HepG2 (cell line): Measurements from ENCODE around the gene BMPR1B. TPM values are rescaled to one million over a fixed set of nuclear protein-coding genes. Genes with fewer than 3 reads are reported as not detected.

Experiments
- ATAC-seq: fragments of 200-7000 bp; cut with Tn5 transposase; 3 replicates; pipeline ENCODE4 v1.9.1; 2020; ENCODE audit warnings: mild to moderate bottlenecking, moderate library complexity
- BruUV-seq: library from RNA; stranded (reverse); fragments of 400-500 nt; replicated peaks from 2 replicates; lab custom pipeline; 2021; lab: Mats Ljungman, UMichigan
- CTCF ChIA-PET: fragments of 300-600 bp; formaldehyde crosslinking; extraction: SDS; loops from one replicate; lab custom pipeline; 2021; ENCODE audit warnings: low total read pairs, inconsistent platforms, low intra/inter-chr PET ratio; lab: Yijun Ruan, JAX
- POLR2A ChIA-PET: fragments of 350-600 bp; sonication (Branson Sonifier 250); formaldehyde crosslinking; loops from one replicate; lab custom pipeline; 2020; ENCODE audit warnings: antibody characterized with exemption, inconsistent platforms; lab: Yijun Ruan, JAX
- DNase-seq: peaks from one replicate; pipeline ENCODE4 v3.0.0-alpha.2; 2015; ENCODE audit warnings: low spot score
- FAIRE-seq: peaks from 3 replicates; lab custom pipeline; 2011; peaks lifted over from hg19 to GRCh38; lab: Jason Lieb, UNC
- H2AFZ ChIP-seq: one replicate; pipeline ENCODE4 v1.6.1; 2011; ENCODE audit warnings: low read length, inconsistent platforms
- H3K27ac ChIP-seq: fragments of 300-600 bp; 3 replicates; pipeline ENCODE4 v1.8.0; 2011; ENCODE audit warnings: mixed run types, mild to moderate bottlenecking, mixed read lengths, low read length, inconsistent platforms; ENCODE audit not compliant: insufficient read depth; ENCODE audit errors: extremely low read length
- H3K27me3 ChIP-seq, 2 experiments: fragments of 200-600 bp in 1 of 2; 2 replicates in 1 of 2; 3 replicates in 1 of 2; pipeline versions ENCODE4 v1.6.0 to v1.8.0; 2011; ENCODE audit warnings: low read length in 2 of 2, mild to moderate bottlenecking in 2 of 2, moderate library complexity in 2 of 2, inconsistent platforms in 1 of 2; ENCODE audit not compliant: insufficient read depth in 2 of 2, control insufficient read depth in 1 of 2
- H3K36me3 ChIP-seq, 2 experiments: fragments of 200-600 bp in 1 of 2; replicated peaks in 1 of 2; 2 replicates in 1 of 2; 3 replicates in 1 of 2; pipeline versions ENCODE4 v1.5.1 to v1.8.0; 2011; ENCODE audit warnings: low read length in 2 of 2, inconsistent platforms in 1 of 2; ENCODE audit not compliant: insufficient read depth in 2 of 2, control insufficient read depth in 1 of 2
- H3K4me1 ChIP-seq: 2 replicates; pipeline ENCODE4 v1.5.1; 2012; ENCODE audit warnings: low read length, inconsistent platforms; ENCODE audit not compliant: insufficient read depth
- H3K4me2 ChIP-seq: 2 replicates; pipeline ENCODE4 v1.6.0; 2011; ENCODE audit warnings: low read depth, low read length, inconsistent platforms
- H3K4me3 ChIP-seq, 3 experiments: fragments of 200-600 bp in 1 of 3; sonication (generic), shearing (Covaris generic) in 1 of 3; replicated peaks in 1 of 3; 2 replicates each; pipeline ENCODE4 v1.5.1; 2011 to 2016; ENCODE audit warnings: low read length in 3 of 3, inconsistent platforms in 2 of 3, low read depth in 2 of 3, mild to moderate bottlenecking in 2 of 3, control low read depth in 1 of 3, mixed read lengths in 1 of 3; ENCODE audit not compliant: insufficient read depth in 1 of 3
- H3K79me2 ChIP-seq: one replicate; pipeline ENCODE4 v1.6.1; 2011; ENCODE audit warnings: low read length, inconsistent platforms; ENCODE audit not compliant: insufficient read depth
- H3K9ac ChIP-seq: 2 replicates; pipeline ENCODE4 v1.6.0; 2011; ENCODE audit warnings: mild to moderate bottlenecking, low read depth, low read length, inconsistent platforms; ENCODE audit not compliant: insufficient read depth
- H3K9me3 ChIP-seq: 2 replicates; pipeline ENCODE4 v1.5.1; 2012; ENCODE audit warnings: mild to moderate bottlenecking, low read length
- H4K20me1 ChIP-seq: 2 replicates; pipeline ENCODE4 v1.6.0; 2011; ENCODE audit warnings: inconsistent platforms, mild to moderate bottlenecking, low read length, moderate library complexity; ENCODE audit not compliant: insufficient read depth
- EZH2 ChIP-seq: conservative IDR thresholded peaks from 2 replicates; pipeline ENCODE4 v1.6.1; 2012; ENCODE audit warnings: mild to moderate bottlenecking, low read depth, low read length, moderate library complexity
- FOXO4 ChIP-seq: sonication (generic); formaldehyde crosslinking; conservative IDR thresholded peaks from 2 replicates; pipeline ENCODE4 v1.8.1; 2023; ENCODE audit warnings: missing genetic modification reagents
- FOXP4 ChIP-seq: sonication (generic); formaldehyde crosslinking; IDR thresholded peaks from 2 replicates; pipeline ENCODE4 v1.4.0; 2020; ENCODE audit warnings: missing genetic modification reagents
- MIER3 ChIP-seq: IDR thresholded peaks from 2 replicates; pipeline ENCODE4 v1.6.1; 2016; ENCODE audit warnings: missing compliant biosample characterization, borderline replicate concordance
- SMAD9 ChIP-seq: sonication (generic); formaldehyde crosslinking; IDR thresholded peaks from 2 replicates; pipeline ENCODE4 v1.5.1; 2020; ENCODE audit warnings: mild to moderate bottlenecking, missing genetic modification reagents
- TP53 ChIP-seq: sonication (generic); formaldehyde crosslinking; conservative IDR thresholded peaks from 2 replicates; pipeline ENCODE4 v1.4.0; 2020; ENCODE audit warnings: missing genetic modification reagents
- ZFP36 ChIP-seq: fragments of 150-350 bp; IDR thresholded peaks from 2 replicates; pipeline ENCODE4 v1.6.1; 2018; ENCODE audit warnings: borderline replicate concordance, low read length, low read depth; ENCODE audit not compliant: partially characterized antibody
- ZKSCAN5 ChIP-seq: sonication (generic); formaldehyde crosslinking; IDR thresholded peaks from 2 replicates; pipeline ENCODE4 v1.5.1; 2020; ENCODE audit warnings: mild to moderate bottlenecking, missing genetic modification reagents
- ZNF124 ChIP-seq: sonication (generic); formaldehyde crosslinking; IDR thresholded peaks from 2 replicates; pipeline ENCODE4 v1.4.0; 2020; ENCODE audit warnings: missing genetic modification reagents
- ZNF160 ChIP-seq: sonication (generic); formaldehyde crosslinking; IDR thresholded peaks from 2 replicates; pipeline ENCODE4 v1.8.0; 2022; ENCODE audit warnings: mild to moderate bottlenecking, inconsistent platforms, missing genetic modification reagents
- ZNF24 ChIP-seq: fragments of 450-650 bp; IDR thresholded peaks from 2 replicates; pipeline ENCODE4 v1.6.1; 2017; ENCODE audit warnings: antibody characterized with exemption, mild to moderate bottlenecking
- ZNF484 ChIP-seq: sonication (generic); formaldehyde crosslinking; IDR thresholded peaks from 2 replicates; pipeline ENCODE4 v1.5.1; 2020; ENCODE audit warnings: mild to moderate bottlenecking, low read depth, missing genetic modification reagents, borderline replicate concordance
- ZNF75D ChIP-seq: sonication (generic); formaldehyde crosslinking; IDR thresholded peaks from 2 replicates; pipeline ENCODE4 v1.8.1; 2023; ENCODE audit warnings: missing genetic modification reagents, mild to moderate bottlenecking, borderline replicate concordance
- WGBS: methylation state at CpG from one replicate; pipeline ENCODE4 v1.1.6; 2017; ENCODE audit warnings: low lambda C conversion rate; 5-methylcytosine and 5-hydroxymethylcytosine counted together
- in situ Hi-C: cut with HindIII; loops from 2 replicates; pipeline ENCODE4 v1.10.0; 2017; ENCODE audit warnings: low pct_unique_long_range_greater_than_20kb; ENCODE audit not compliant: extremely low pct_ligation_motif_present
- intact Hi-C: fragments of 100-400 bp; cut with micrococcal nuclease; formaldehyde crosslinking; loops from one replicate; pipeline ENCODE4 v1.10.0; 2022; ENCODE audit not compliant: unreplicated experiment
- polyA plus RNA-seq, 8 experiments: library from polyadenylated mRNA; depleted of rRNA in 3 of 8; stranded (reverse) in 7 of 8; unstranded in 1 of 8; fragments of >200 nt; fragmentation: Illumina TruSeq in 4 of 8; extraction: Trizol in 4 of 8; gene quantifications; 2 replicates each; pipeline versions ENCODE4 v1.2.1 to v1.2.3, GENCODE V29; 2011 to 2016; ENCODE audit warnings: low read depth in 4 of 8, missing spikeins in 1 of 8, mixed read lengths in 1 of 8; ENCODE audit not compliant: insufficient read depth in 1 of 8
- total RNA-seq, 5 experiments: library from RNA; depleted of rRNA; stranded (reverse); fragments of >200 nt; fragmentation: Illumina TruSeq; extraction: Trizol; gene quantifications; 2 replicates each; pipeline ENCODE4 v1.2.3, GENCODE V29; 2016; ENCODE audit warnings: low read depth in 1 of 5
- TF ChIP-seq, protein P1 (sequence below): sonication (generic); formaldehyde crosslinking; conservative IDR thresholded peaks from 2 replicates; pipeline ENCODE4 v1.4.0; 2020; ENCODE audit warnings: missing genetic modification reagents
- TF ChIP-seq, protein P2 (sequence below): sonication (generic); formaldehyde crosslinking; IDR thresholded peaks from 2 replicates; pipeline ENCODE4 v1.5.0; 2020; ENCODE audit warnings: missing genetic modification reagents, mild to moderate bottlenecking, borderline replicate concordance
- TF ChIP-seq, protein P3 (sequence below): sonication (generic); formaldehyde crosslinking; IDR thresholded peaks from 2 replicates; pipeline ENCODE4 v1.5.1; 2020; ENCODE audit warnings: mild to moderate bottlenecking, missing genetic modification reagents, borderline replicate concordance

BMPR1B gene
- total and polyA plus RNA-seq, 2 of the 13 experiments (the other 11 are each of a cell fraction or from before 2014, with no cell fraction given): 0.07 TPM; not detected in 1

- no peaks in the 10 kb centered on the region for H3K9me3 ChIP-seq
- BruUV-seq: no TSS peak
- in situ Hi-C loops (no loop called here), intact Hi-C loops (no loop called here)
- POLR2A ChIA-PET: no interaction called here
- ATAC-seq (no peak), DNase-seq (no peak), FAIRE-seq (no peak)
- no peaks in the 10 kb centered on the region for H3K4me1 ChIP-seq
- H3K79me2 ChIP-seq: no peaks in the 10 kb centered on the region
- WGBS: 49% methylated on average over 3 of the region's 3 CpGs
- no peak overlapping the region for H3K4me2 ChIP-seq
- H2AFZ ChIP-seq: no peak overlapping the region
- CTCF ChIA-PET: no interaction called here
- H3K27me3 ChIP-seq: peaks cover 1 to 7% of the 10 kb centered on the region in 2 experiments; a peak in 2 of 5 replicates
- no peak overlapping the region for H3K27ac ChIP-seq
- H4K20me1 ChIP-seq: no peaks in the 10 kb centered on the region
- no peak overlapping the region for H3K4me3 ChIP-seq
- no peak overlapping the region for H3K9ac ChIP-seq
- H3K36me3 ChIP-seq: no peaks in the 10 kb centered on the region
- TF ChIP-seq ZNF160 (no peak), ZNF24 (no peak), MIER3 (CRISPR knock-in tag) (no peak), ZNF75D (CRISPR knock-in tag) (no peak), FOXO4 (CRISPR knock-in tag) (no peak), ZKSCAN5 (CRISPR knock-in tag) (no peak), ZFP36 (no peak), SMAD9 (no peak), ZNF124 (no peak), ZNF484 (no peak), EZH2 (no peak), FOXP4 (CRISPR knock-in tag) (no peak), TP53 (no peak)
- TF ChIP-seq, protein P1, sequence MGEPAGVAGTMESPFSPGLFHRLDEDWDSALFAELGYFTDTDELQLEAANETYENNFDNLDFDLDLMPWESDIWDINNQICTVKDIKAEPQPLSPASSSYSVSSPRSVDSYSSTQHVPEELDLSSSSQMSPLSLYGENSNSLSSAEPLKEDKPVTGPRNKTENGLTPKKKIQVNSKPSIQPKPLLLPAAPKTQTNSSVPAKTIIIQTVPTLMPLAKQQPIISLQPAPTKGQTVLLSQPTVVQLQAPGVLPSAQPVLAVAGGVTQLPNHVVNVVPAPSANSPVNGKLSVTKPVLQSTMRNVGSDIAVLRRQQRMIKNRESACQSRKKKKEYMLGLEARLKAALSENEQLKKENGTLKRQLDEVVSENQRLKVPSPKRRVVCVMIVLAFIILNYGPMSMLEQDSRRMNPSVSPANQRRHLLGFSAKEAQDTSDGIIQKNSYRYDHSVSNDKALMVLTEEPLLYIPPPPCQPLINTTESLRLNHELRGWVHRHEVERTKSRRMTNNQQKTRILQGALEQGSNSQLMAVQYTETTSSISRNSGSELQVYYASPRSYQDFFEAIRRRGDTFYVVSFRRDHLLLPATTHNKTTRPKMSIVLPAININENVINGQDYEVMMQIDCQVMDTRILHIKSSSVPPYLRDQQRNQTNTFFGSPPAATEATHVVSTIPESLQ (CRISPR knock-in tag): no peak
- TF ChIP-seq, protein P2, sequence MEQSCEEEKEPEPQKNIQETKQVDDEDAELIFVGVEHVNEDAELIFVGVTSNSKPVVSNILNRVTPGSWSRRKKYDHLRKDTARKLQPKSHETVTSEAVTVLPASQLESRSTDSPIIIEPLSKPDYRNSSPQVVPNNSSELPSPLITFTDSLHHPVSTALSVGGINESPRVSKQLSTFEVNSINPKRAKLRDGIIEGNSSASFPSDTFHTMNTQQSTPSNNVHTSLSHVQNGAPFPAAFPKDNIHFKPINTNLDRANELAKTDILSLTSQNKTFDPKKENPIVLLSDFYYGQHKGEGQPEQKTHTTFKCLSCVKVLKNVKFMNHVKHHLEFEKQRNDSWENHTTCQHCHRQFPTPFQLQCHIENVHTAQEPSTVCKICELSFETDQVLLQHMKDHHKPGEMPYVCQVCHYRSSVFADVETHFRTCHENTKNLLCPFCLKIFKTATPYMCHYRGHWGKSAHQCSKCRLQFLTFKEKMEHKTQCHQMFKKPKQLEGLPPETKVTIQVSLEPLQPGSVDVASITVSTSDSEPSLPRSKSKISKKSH (CRISPR knock-in tag): no peak
- TF ChIP-seq, protein P3, sequence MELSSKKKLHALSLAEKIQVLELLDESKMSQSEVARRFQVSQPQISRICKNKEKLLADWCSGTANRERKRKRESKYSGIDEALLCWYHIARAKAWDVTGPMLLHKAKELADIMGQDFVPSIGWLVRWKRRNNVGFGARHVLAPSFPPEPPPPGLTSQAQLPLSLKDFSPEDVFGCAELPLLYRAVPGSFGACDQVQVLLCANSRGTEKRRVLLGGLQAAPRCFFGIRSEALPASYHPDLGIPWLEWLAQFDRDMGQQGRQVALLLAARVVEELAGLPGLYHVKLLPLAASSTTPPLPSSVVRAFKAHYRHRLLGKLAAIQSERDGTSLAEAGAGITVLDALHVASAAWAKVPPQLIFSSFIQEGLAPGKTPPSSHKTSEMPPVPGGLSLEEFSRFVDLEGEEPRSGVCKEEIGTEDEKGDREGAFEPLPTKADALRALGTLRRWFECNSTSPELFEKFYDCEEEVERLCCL (CRISPR knock-in tag): no peak
Measured at GRCh38 chr4:95191537-95191936, 433.8 kb downstream of the BMPR1B start.
